Chondrocyte (in vitro differentiated cells): Measurements from ENCODE around the gene LLGL2. TPM values are rescaled to one million over a fixed set of nuclear protein-coding genes. Genes with fewer than 3 reads are reported as not detected.

Experiments used
- DNase-seq: peaks from one replicate; pipeline ENCODE4 v3.0.0; 2021; ENCODE audit warnings: mixed read lengths, low spot score
- H3K27ac Mint-ChIP-seq: one replicate; pipeline ENCODE4 v1.8.0; 2021; ENCODE audit warnings: mild to moderate bottlenecking, moderate library complexity, mixed read lengths; ENCODE audit not compliant: unreplicated experiment
- H3K27me3 Mint-ChIP-seq: 2 replicates; pipeline ENCODE4 v1.8.0; 2021; ENCODE audit warnings: low read depth, mixed read lengths
- H3K36me3 Mint-ChIP-seq: 2 replicates; pipeline ENCODE4 v1.8.0; 2021; ENCODE audit warnings: low read depth, mixed read lengths
- H3K4me1 Mint-ChIP-seq: 2 replicates; pipeline ENCODE4 v1.8.0; 2021; ENCODE audit warnings: low read depth, mild to moderate bottlenecking, mixed read lengths
- H3K4me3 Mint-ChIP-seq: one replicate; pipeline ENCODE4 v1.8.0; 2021; ENCODE audit warnings: mild to moderate bottlenecking, moderate library complexity, mixed read lengths; ENCODE audit not compliant: unreplicated experiment
- H3K9me3 Mint-ChIP-seq: 2 replicates; pipeline ENCODE4 v1.8.0; 2021; ENCODE audit warnings: low read depth, mixed read lengths
- CTCF ChIP-seq: fragments of 200-600 bp; sonication (generic); IDR thresholded peaks from 2 replicates; pipeline ENCODE4 v1.5.0; 2021; ENCODE audit warnings: antibody characterized with exemption, mild to moderate bottlenecking, moderate library complexity
- microRNA-seq: library from miRNA; unstranded; fragments of <30 nt; microRNA quantifications from one replicate; pipeline ENCODE4 v1.2.0, GENCODE V29; 2020; ENCODE audit warnings: borderline number of aligned reads
- total RNA-seq: library from RNA; stranded (reverse); gene quantifications from 3 replicates; pipeline ENCODE4 v1.2.1, GENCODE V29; 2021

LLGL2 gene
- total RNA-seq, 1 donor from 2014 or later = 1.8 TPM

GRCh38 chr17:75624021-75624420 is 98.5 kb downstream of the LLGL2 start:
- Mint-ChIP-seq H3K4me1 (peaks cover 2% of the 10 kb centered on the region), H3K27me3 (no peaks in the 10 kb centered on the region), H3K36me3 (no peaks in the 10 kb centered on the region), H3K9me3 (no peaks in the 10 kb centered on the region), H3K4me3 (no peak overlapping the region), H3K27ac (no peak overlapping the region)
- TF ChIP-seq CTCF = no peak
- DNase-seq = no peak

Small RNA genes within 50 kb of the gene (microRNA-seq; reads per million reads assigned to microRNA genes)
- not detected for gene MIR6785

Other genes starting within 250 kb of the LLGL2 start
- gene SLC25A19, start 236.3 kb upstream of the LLGL2 start, total RNA-seq = 6.7 to 11.7 TPM (median 11.3 TPM) in 3 replicates
- 73.9 to 83.7 TPM (median 79.4 TPM) in 3 replicates for gene GRB2, start 120.0 kb upstream of the LLGL2 start, total RNA-seq
- 45.6 to 52.3 TPM (median 49.5 TPM) in 3 replicates for gene TMEM94, start 69.1 kb upstream of the LLGL2 start, total RNA-seq
- gene CASKIN2, start 10.2 kb upstream of the LLGL2 start, total RNA-seq = 27.1 to 30.4 TPM (median 30.3 TPM) in 3 replicates
- 11.0 to 14.6 TPM (median 12.2 TPM) in 3 replicates for gene TSEN54, start 9.2 kb upstream of the LLGL2 start, total RNA-seq
- gene MYO15B, start 62.1 kb downstream of the LLGL2 start, total RNA-seq = 15.9 to 20.9 TPM (median 16.0 TPM) in 3 replicates
- gene SMIM5, start 107.7 kb downstream of the LLGL2 start, total RNA-seq = 0.23 to 0.29 TPM in 2 of 3 replicates, not detected in the other
- 20.4 to 30.4 TPM (median 21.1 TPM) in 3 replicates for gene RECQL5, start 141.5 kb downstream of the LLGL2 start, total RNA-seq
- 59.9 to 91.8 TPM (median 67.5 TPM) in 3 replicates for gene SAP30BP, start 141.6 kb downstream of the LLGL2 start, total RNA-seq
- gene ITGB4, start 195.8 kb downstream of the LLGL2 start, total RNA-seq = 5.2 to 52.3 TPM (median 5.6 TPM) in 3 replicates
- gene GALK1, start 239.5 kb downstream of the LLGL2 start, total RNA-seq = 27.8 to 34.7 TPM (median 30.0 TPM) in 3 replicates